ENCODE data around the gene B9D2.

DNA sequence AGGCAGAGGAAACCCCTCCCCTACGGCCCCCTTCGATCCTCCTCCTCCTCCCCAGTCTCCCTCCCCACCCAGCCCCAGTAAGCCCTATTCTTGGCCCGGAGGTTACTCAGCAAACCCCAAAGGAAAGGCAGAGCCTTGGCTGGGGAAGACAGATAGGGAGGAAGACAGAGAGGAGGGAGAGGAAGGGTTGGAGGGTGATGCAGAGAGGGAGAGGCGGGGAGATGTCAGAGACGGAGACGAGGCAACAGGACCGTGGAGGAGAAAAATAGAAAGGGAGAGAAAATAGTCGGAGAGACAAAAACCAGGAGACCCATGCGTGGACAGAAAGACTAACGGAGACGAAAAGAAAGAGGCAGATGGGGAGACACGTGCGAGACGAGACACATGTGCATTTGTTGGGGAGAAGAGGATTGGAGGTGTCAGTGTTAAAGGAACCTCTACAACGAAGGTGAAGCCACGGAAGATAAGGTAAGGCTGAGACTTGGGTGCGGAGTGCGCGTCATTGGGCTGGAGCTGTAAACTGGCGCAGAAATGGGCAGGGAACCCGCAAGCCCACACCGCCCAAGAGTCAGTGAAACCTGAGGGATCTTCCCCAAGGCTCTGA, 13.1 kb downstream of the B9D2 start:
- TF ChIP-seq CTCF (IDR thresholded peaks at IDR 0.05) (no peak), POLR2A (IDR thresholded peaks at IDR 0.05) (no peak)

Measured in testis (tissue), 2 donors.